ENCODE results near the gene DNTT.

- TF ChIP-seq CTCF (IDR thresholded peaks at IDR 0.05; ENCODE audit: insufficient read depth, low read length) (no peak), POLR2AphosphoS5 (IDR thresholded peaks at IDR 0.05; ENCODE audit: low read depth) (no peak)
These were observed 62.3 kb downstream of the DNTT start for GRCh38 chr10:96366508-96366907.

Measured in HL-60 (cell line).